ENCODE measurements around the gene NFKBIZ. TPM values are rescaled to one million over a fixed set of nuclear protein-coding genes. Genes with fewer than 3 reads are reported as not detected.
A peak's percentile ranks its signal among the peaks of the same experiment; 100 is the strongest.

NFKBIZ gene
- total RNA-seq, 1 donor from 2014 or later, result 54.1 TPM

DNA sequence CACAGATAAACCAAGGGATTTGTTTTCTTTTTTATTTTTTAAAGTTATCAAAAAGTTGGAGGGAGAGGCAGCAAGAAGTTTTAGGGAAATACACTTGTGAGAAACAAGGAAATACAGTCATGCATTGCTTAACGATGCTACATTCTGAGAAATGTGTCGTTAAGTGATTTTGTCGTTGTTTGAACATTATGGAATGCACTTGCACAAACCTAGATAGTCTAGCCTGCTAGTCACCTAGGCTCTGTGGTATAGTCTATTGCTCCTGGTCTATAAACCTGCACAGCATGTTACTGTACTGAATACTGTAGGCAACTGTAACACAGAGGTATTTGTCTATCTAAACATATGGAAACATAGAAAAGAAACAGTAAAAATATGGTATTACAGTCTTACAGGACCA lies 2.0 kb upstream of the NFKBIZ start:
- Mint-ChIP-seq H3K4me1 (ENCODE audit: unreplicated experiment) (peaks cover 28% of the 10 kb centered on the region), H3K36me3 (peaks cover 19% of the 10 kb centered on the region), H3K4me3 (peak overlapping the region; percentile 51), H3K27me3 (no peaks in the 10 kb centered on the region), H3K9me3 (no peaks in the 10 kb centered on the region), H3K27ac (peak overlapping the region; percentile 96)
- TF ChIP-seq CTCF (conservative IDR thresholded peaks at IDR 0.05), result no peak
- DNase-seq (ENCODE audit: extremely low spot score, unreplicated experiment), result no peak

- no peaks in the 10 kb centered on the region for H3K27me3 Mint-ChIP-seq
- H3K4me3 Mint-ChIP-seq, result peak overlapping the region; percentile 88
Measured at GRCh38 chr3:101848326-101848725, 988 bp upstream of the NFKBIZ start.

GRCh38 chr3:101849714-101850245 lies 466 bp downstream of the NFKBIZ start:
- Mint-ChIP-seq H3K27me3 (no peaks in the 10 kb centered on the region), H3K4me3 (peak overlapping the region; percentile 95), H3K4me1 (ENCODE audit: unreplicated experiment) (peaks cover 29% of the 10 kb centered on the region), H3K27ac (peak overlapping the region; percentile 96), H3K36me3 (peaks cover 40% of the 10 kb centered on the region), H3K9me3 (no peaks in the 10 kb centered on the region)
- DNase-seq (ENCODE audit: extremely low spot score, unreplicated experiment), result peak; percentile 75
- TF ChIP-seq CTCF (conservative IDR thresholded peaks at IDR 0.05), result peak; percentile 26

More at GRCh38 chr3:101848326-101848725, 988 bp upstream of the NFKBIZ start:
- Mint-ChIP-seq H3K36me3 (peaks cover 29% of the 10 kb centered on the region), H3K9me3 (no peaks in the 10 kb centered on the region), H3K27ac (peak overlapping the region; percentile 96), H3K4me1 (ENCODE audit: unreplicated experiment) (peaks cover 24% of the 10 kb centered on the region)
- no peak for TF ChIP-seq CTCF (conservative IDR thresholded peaks at IDR 0.05)
- no peak for DNase-seq (ENCODE audit: extremely low spot score, unreplicated experiment)

DNA sequence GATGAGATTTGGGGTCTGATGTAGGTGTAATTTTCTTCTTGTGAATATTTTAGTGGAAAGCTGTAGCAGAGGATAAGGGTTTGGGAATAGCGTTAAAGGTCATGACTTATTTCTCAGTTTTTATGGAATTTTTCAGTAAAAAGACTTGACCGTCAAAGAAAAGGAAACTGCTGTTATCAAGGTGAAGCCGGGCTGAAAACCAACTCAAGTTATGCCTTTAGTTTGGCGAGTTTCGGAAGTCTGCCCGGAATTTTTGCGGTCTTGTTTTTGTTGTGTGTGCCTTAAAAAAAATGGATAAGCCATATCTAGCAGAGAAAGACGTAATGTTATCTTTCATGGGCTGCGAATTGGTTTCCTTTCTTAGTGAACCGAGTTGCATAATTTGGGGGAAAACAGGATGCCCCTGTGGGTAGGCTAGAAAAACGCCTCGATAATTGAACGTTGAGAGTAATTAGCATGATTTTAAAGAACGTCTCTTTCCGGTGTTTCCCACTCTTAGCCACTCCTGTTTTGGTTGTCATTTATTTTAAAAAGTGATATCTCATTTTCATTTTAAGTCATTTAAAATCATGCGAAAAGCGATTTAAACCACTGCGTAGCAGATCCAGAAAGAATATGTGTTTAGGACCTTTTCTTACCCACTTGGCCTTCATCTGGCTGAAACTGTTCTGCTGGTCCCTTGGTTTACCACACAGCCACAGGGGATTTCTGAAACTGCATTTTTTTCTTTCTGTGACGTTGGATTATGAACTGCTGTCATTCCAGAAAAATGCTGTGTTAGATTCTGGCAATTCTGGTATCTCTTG lies 1.1 kb downstream of the NFKBIZ start:
- Mint-ChIP-seq H3K4me1 (ENCODE audit: unreplicated experiment) (peaks cover 29% of the 10 kb centered on the region), H3K9me3 (no peaks in the 10 kb centered on the region), H3K4me3 (peak overlapping the region; percentile 95), H3K27ac (peak overlapping the region; percentile 96), H3K27me3 (no peaks in the 10 kb centered on the region), H3K36me3 (peaks cover 47% of the 10 kb centered on the region)
- DNase-seq (ENCODE audit: extremely low spot score, unreplicated experiment), result no peak
- TF ChIP-seq CTCF (conservative IDR thresholded peaks at IDR 0.05), result no peak

DNA sequence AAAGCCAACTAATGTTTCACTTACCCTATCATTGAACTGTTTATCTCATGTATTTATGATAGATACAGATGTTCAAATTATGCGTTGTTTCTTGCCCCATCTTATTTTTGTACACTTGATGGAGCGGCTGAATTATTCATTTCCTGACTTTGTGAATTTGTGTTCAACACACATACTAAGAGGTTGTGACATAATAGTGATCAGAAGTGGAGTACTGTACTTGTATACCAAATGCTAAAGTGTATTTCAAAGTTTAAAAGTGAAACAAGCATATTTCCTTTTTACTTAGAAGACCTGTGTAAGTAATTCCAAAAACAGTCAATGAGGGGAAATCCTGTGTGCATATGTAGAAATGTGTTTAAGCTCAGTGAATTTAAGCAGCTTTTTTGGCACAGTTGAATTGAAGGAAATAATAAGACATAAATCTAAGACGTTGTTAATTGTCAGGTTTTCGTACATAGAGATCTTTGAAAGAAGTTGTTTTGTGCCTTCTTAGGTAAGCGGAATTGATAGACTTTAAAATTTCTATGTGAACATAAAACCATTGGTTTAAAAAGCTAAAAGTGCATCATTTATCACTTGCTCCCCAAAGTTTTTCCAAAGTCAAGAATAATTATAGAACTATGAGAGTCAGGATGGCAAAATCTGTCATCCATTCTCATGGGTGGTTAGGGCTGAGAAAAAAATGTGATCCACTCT lies 1.9 kb downstream of the NFKBIZ start:
- Mint-ChIP-seq H3K4me3 (peak overlapping the region; percentile 95), H3K4me1 (ENCODE audit: unreplicated experiment) (peaks cover 29% of the 10 kb centered on the region), H3K27me3 (no peaks in the 10 kb centered on the region), H3K36me3 (peaks cover 51% of the 10 kb centered on the region), H3K27ac (peak overlapping the region; percentile 96), H3K9me3 (no peaks in the 10 kb centered on the region)
- DNase-seq (ENCODE audit: extremely low spot score, unreplicated experiment), result no peak
- TF ChIP-seq CTCF (conservative IDR thresholded peaks at IDR 0.05), result no peak
